K562 (cell line): Measurements from ENCODE around the gene TSGA10IP. TPM values are rescaled to one million over a fixed set of nuclear protein-coding genes. Genes with fewer than 3 reads are reported as not detected.

ENCODE experiments used
- DMBX1 ChIP-seq: fragments of 250-450 bp; sonication (Bioruptor Pico); IDR thresholded peaks from 2 replicates; pipeline ENCODE4 v1.8.0; 2022; ENCODE audit warnings: inconsistent platforms, mild to moderate bottlenecking, moderate library complexity, borderline replicate concordance
- EZH2 ChIP-seq: IDR thresholded peaks from 2 replicates; pipeline ENCODE4 v1.6.1; 2012; ENCODE audit warnings: low read depth, mild to moderate bottlenecking, inconsistent platforms, low read length, borderline replicate concordance
- HMG20A ChIP-seq: fragments of 450-650 bp; formaldehyde crosslinking; conservative IDR thresholded peaks from 2 replicates; pipeline ENCODE4 v1.4.0; 2020; ENCODE audit warnings: mild to moderate bottlenecking, mixed read lengths
- NCOA2 ChIP-seq, 2 experiments: fragments of 450-650 bp; IDR thresholded peaks; 2 replicates each; pipeline ENCODE4 v1.6.1; 2018; ENCODE audit warnings: mild to moderate bottlenecking in 2 of 2, moderate library complexity in 1 of 2; ENCODE audit not compliant: partially characterized antibody in 2 of 2
- NEUROD1 ChIP-seq: fragments of 150-350 bp; IDR thresholded peaks from 2 replicates; pipeline ENCODE4 v1.6.1; 2014; ENCODE audit warnings: borderline replicate concordance, low read length, low read depth; ENCODE audit not compliant: partially characterized antibody
- NUFIP1 ChIP-seq: fragments of 450-650 bp; IDR thresholded peaks from 2 replicates; pipeline ENCODE4 v1.6.1; 2018; ENCODE audit not compliant: partially characterized antibody
- OTX1 ChIP-seq: fragments of 450-650 bp; formaldehyde crosslinking; IDR thresholded peaks from 2 replicates; pipeline ENCODE4 v1.4.0; 2022; ENCODE audit warnings: mild to moderate bottlenecking
- PHB2 ChIP-seq: fragments of 450-650 bp; IDR thresholded peaks from 2 replicates; pipeline ENCODE4 v1.6.1; 2017; ENCODE audit warnings: low read depth
- REST ChIP-seq, 2 experiments: fragments of 450-650 bp; formaldehyde crosslinking in 1 of 2; IDR thresholded peaks; 2 replicates each; pipeline versions ENCODE4 v1.4.0 to v1.6.1; 2014 to 2020; ENCODE audit warnings: mild to moderate bottlenecking in 2 of 2, borderline replicate concordance in 1 of 2, low read depth in 1 of 2
- TAF1 ChIP-seq: IDR thresholded peaks from 2 replicates; pipeline ENCODE4 v1.6.1; 2011; ENCODE audit warnings: mild to moderate bottlenecking, low read length, moderate library complexity; ENCODE audit not compliant: insufficient read depth, control insufficient read depth, severe bottlenecking; ENCODE audit errors: extremely low read depth
- ZBTB17 ChIP-seq: fragments of 450-650 bp; formaldehyde crosslinking; IDR thresholded peaks from 2 replicates; pipeline ENCODE4 v1.4.0; 2020; ENCODE audit warnings: mild to moderate bottlenecking
- ZBTB26 ChIP-seq: fragments of 450-650 bp; formaldehyde crosslinking; IDR thresholded peaks from 2 replicates; pipeline ENCODE4 v1.4.0; 2022; ENCODE audit warnings: missing genetic modification characterization
- ZNF124 ChIP-seq: sonication (generic); formaldehyde crosslinking; IDR thresholded peaks from 2 replicates; pipeline ENCODE4 v1.8.1; 2022; ENCODE audit warnings: missing genetic modification reagents
- ZNF347 ChIP-seq: fragments of 450-650 bp; formaldehyde crosslinking; IDR thresholded peaks from 2 replicates; pipeline ENCODE4 v1.4.0; 2020; ENCODE audit warnings: low read depth, mild to moderate bottlenecking, moderate library complexity
- ZNF512 ChIP-seq: IDR thresholded peaks from 2 replicates; pipeline ENCODE4 v1.6.1; 2016; ENCODE audit warnings: missing genetic modification characterization, missing compliant biosample characterization
- ZNF75A ChIP-seq: fragments of 450-650 bp; formaldehyde crosslinking; IDR thresholded peaks from 2 replicates; pipeline ENCODE4 v1.4.0; 2020; ENCODE audit warnings: mild to moderate bottlenecking
- polyA plus RNA-seq, 8 experiments: library from polyadenylated mRNA; depleted of rRNA in 4 of 8; stranded (reverse) in 5 of 8; unstranded in 3 of 8; fragments of >200 nt; fragmentation: Nextera tagmentation in 2 of 8; fragmentation: Illumina TruSeq in 1 of 8; extraction: Ambion mirVana in 2 of 8; extraction: Trizol in 1 of 8; gene quantifications; 2 replicates each; pipeline versions ENCODE4 v1.2.1 to v1.2.3, GENCODE V29; 2011 to 2014; ENCODE audit warnings: inconsistent platforms in 1 of 8, missing spikeins in 1 of 8
- total RNA-seq, 7 experiments: library from RNA; depleted of rRNA in 6 of 7; stranded (reverse); fragments of >200 nt in 6 of 7; fragmentation: Illumina TruSeq in 2 of 7; extraction: Trizol in 2 of 7; gene quantifications; 2 replicates each; pipeline versions ENCODE4 v1.2.1 to v1.2.3, GENCODE V29; 2011 to 2021; ENCODE audit warnings: low replicate concordance in 1 of 7

The TSGA10IP gene
- total and polyA plus RNA-seq, 9 of the 15 experiments (the other 6 are each of a cell fraction or from before 2014, with no cell fraction given) = not detected

- no peak; the same call in 1 of the 2 replicates for TF ChIP-seq REST (IDR thresholded peaks at IDR 0.05; ENCODE audit: borderline replicate concordance)
- peak; percentile 82; the same call in 1 of the 2 replicates for TF ChIP-seq REST (CRISPR knock-in tag; IDR thresholded peaks at IDR 0.05; ENCODE audit: low read depth)
- no peak for TF ChIP-seq ZNF347
- no peak for TF ChIP-seq ZBTB26 (CRISPR knock-in tag)
- no peak for TF ChIP-seq HMG20A
- no peak for TF ChIP-seq ZNF512 (tag)
- no peak; the same call in 1 of the 2 replicates for TF ChIP-seq PHB2
- peak; percentile 98 for TF ChIP-seq TAF1
- TF ChIP-seq NUFIP1 = no peak
- TF ChIP-seq ZNF124 (CRISPR knock-in tag) = no peak
- TF ChIP-seq OTX1 = peak; percentile 84; the same call in 1 of the 2 replicates
- no peak for TF ChIP-seq NCOA2 (IDR thresholded peaks at IDR 0.05; ENCODE audit: partially characterized antibody in 2 of 2)
- TF ChIP-seq DMBX1 = no peak
- TF ChIP-seq NEUROD1 = peak; percentile 94
- peak; percentile 86 for TF ChIP-seq ZBTB17 (CRISPR knock-in tag)
- no peak for TF ChIP-seq EZH2
- TF ChIP-seq ZNF75A = 0 out of 2 replicates have a peak, but pooled peaks have one; percentile 46
Measured at GRCh38 chr11:66001942-66002647, 56.8 kb downstream of the TSGA10IP start, which contains the start of the genes BANF1 and EIF1AD (continued).
